Measurements from ENCODE around the gene TMBIM6. TPM values are rescaled to one million over a fixed set of nuclear protein-coding genes. Genes with fewer than 3 reads are reported as not detected.

Gene TMBIM6
- total RNA-seq, 1 experiment from 2014 or later, result 867 TPM

GRCh38 chr12:49748800-49749199 lies 7.4 kb downstream of the TMBIM6 start:
- BruUV-seq (replicated peaks), result no TSS peak
- Histone ChIP-seq H3K4me3 (ENCODE audit: low read depth, low read length) (no peak overlapping the region), H3K36me3 (ENCODE audit: control insufficient read depth, insufficient read depth, low read length) (no peaks in the 10 kb centered on the region; the same call in 1 of the 2 replicates), H3K9me3 (no peaks in the 10 kb centered on the region), H3K27me3 (replicated peaks; ENCODE audit: control insufficient read depth, insufficient read depth, low read length) (no peaks in the 10 kb centered on the region), H3K4me1 (peaks cover 20% of the 10 kb centered on the region)
- Mint-ChIP-seq H3K36me3 (ENCODE audit: insufficient read depth, unreplicated experiment) (peaks cover 88% of the 10 kb centered on the region), H3K4me3 (ENCODE audit: unreplicated experiment) (no peak overlapping the region), H3K9me3 (ENCODE audit: unreplicated experiment) (no peaks in the 10 kb centered on the region), H3K27ac (ENCODE audit: unreplicated experiment) (no peak overlapping the region), H3K27me3 (ENCODE audit: insufficient read depth, unreplicated experiment) (no peaks in the 10 kb centered on the region), H3K4me1 (ENCODE audit: low read depth, unreplicated experiment) (peaks cover 20% of the 10 kb centered on the region)
- DNase-seq, result no peak
- intact Hi-C loops (cut with micrococcal nuclease; ENCODE audit: unreplicated experiment), result no loop called here
- POLR2A ChIA-PET, result no interaction called here
- CTCF ChIA-PET, result no interaction called here
- no peak for TF ChIP-seq CTCF (IDR thresholded peaks at IDR 0.05; ENCODE audit: insufficient read depth in 1 of 2, low read depth in 1 of 2, low read length in 1 of 2, severe bottlenecking in 1 of 2, unreplicated experiment in 1 of 2)

- intact Hi-C loops (cut with micrococcal nuclease; ENCODE audit: unreplicated experiment), result no loop called here
- BruUV-seq (replicated peaks), result TSS peak; percentile 0
- Mint-ChIP-seq H3K9me3 (ENCODE audit: unreplicated experiment) (no peaks in the 10 kb centered on the region), H3K27ac (ENCODE audit: unreplicated experiment) (peak overlapping the region; percentile 91), H3K27me3 (ENCODE audit: insufficient read depth, unreplicated experiment) (no peaks in the 10 kb centered on the region), H3K4me1 (ENCODE audit: low read depth, unreplicated experiment) (peaks cover 12% of the 10 kb centered on the region), H3K36me3 (ENCODE audit: insufficient read depth, unreplicated experiment) (peaks cover 91% of the 10 kb centered on the region), H3K4me3 (ENCODE audit: unreplicated experiment) (peak overlapping the region; percentile 39)
- Histone ChIP-seq H3K36me3 (ENCODE audit: control insufficient read depth, insufficient read depth, low read length) (peaks cover 3% of the 10 kb centered on the region), H3K9me3 (no peaks in the 10 kb centered on the region), H3K27me3 (replicated peaks; ENCODE audit: control insufficient read depth, insufficient read depth, low read length) (no peaks in the 10 kb centered on the region), H3K4me3 (ENCODE audit: low read depth, low read length) (no peak overlapping the region), H3K4me1 (peaks cover 15% of the 10 kb centered on the region)
- CTCF ChIA-PET, result no interaction called here
- no peak for TF ChIP-seq CTCF (IDR thresholded peaks at IDR 0.05; ENCODE audit: insufficient read depth in 1 of 2, low read depth in 1 of 2, low read length in 1 of 2, severe bottlenecking in 1 of 2, unreplicated experiment in 1 of 2)
- POLR2A ChIA-PET, result interaction anchor here (1.3 kb wide), 1 partner anchor 9 kb away, joined by 7 read pairs; the partner anchor contains the start of gene TMBIM6
- peak in 1 of 2 experiments; percentile 43 for DNase-seq
Measured at GRCh38 chr12:49750027-49750995, 9.0 kb downstream of the TMBIM6 start.

GRCh38 chr12:49750996-49751393 lies 9.6 kb downstream of the TMBIM6 start:
- Mint-ChIP-seq H3K27ac (ENCODE audit: unreplicated experiment) (peak overlapping the region; percentile 91), H3K4me1 (ENCODE audit: low read depth, unreplicated experiment) (peaks cover 12% of the 10 kb centered on the region), H3K36me3 (ENCODE audit: insufficient read depth, unreplicated experiment) (peaks cover 94% of the 10 kb centered on the region), H3K4me3 (ENCODE audit: unreplicated experiment) (peak overlapping the region; percentile 39), H3K27me3 (ENCODE audit: insufficient read depth, unreplicated experiment) (no peaks in the 10 kb centered on the region), H3K9me3 (ENCODE audit: unreplicated experiment) (no peaks in the 10 kb centered on the region)
- no peaks in the 10 kb centered on the region for H3K9me3 ChIP-seq
- no peak for DNase-seq
- POLR2A ChIA-PET, result interaction anchor here (0.6 to 2.2 kb wide), 2 partner anchors 10 to 77 kb away, joined by 5 to 11 read pairs; partner anchors contain the start of genes NCKAP5L and TMBIM6
- H3K4me3 ChIP-seq (ENCODE audit: low read depth, low read length), result no peak overlapping the region
- TF ChIP-seq CTCF (IDR thresholded peaks at IDR 0.05; ENCODE audit: insufficient read depth in 1 of 2, low read depth in 1 of 2, low read length in 1 of 2, severe bottlenecking in 1 of 2, unreplicated experiment in 1 of 2), result no peak
- peaks cover 15% of the 10 kb centered on the region for H3K4me1 ChIP-seq
- peaks cover 5% of the 10 kb centered on the region for H3K36me3 ChIP-seq (ENCODE audit: control insufficient read depth, insufficient read depth, low read length)
- CTCF ChIA-PET, result interaction anchor here (1.7 kb wide), 1 partner anchor 10 kb away, joined by 15 read pairs; the partner anchor contains the start of gene TMBIM6
- intact Hi-C loops (cut with micrococcal nuclease; ENCODE audit: unreplicated experiment), result no loop called here
- no TSS peak for BruUV-seq (replicated peaks)
- H3K27me3 ChIP-seq (replicated peaks; ENCODE audit: control insufficient read depth, insufficient read depth, low read length), result no peaks in the 10 kb centered on the region
